HL-60 (cell line): ENCODE measurements around the gene WNT3.

Experiments used
- DNase-seq, 2 experiments: peaks; one replicate each; pipeline ENCODE4 v3.0.0-alpha.2; 2010 to 2020; ENCODE audit warnings: low read depth in 1 of 2, low spot score in 1 of 2
- H3K27ac ChIP-seq: fragments of 250-450 bp; sonication (Bioruptor Pico); replicated peaks from 2 replicates; pipeline ENCODE4 v1.5.1; 2020; ENCODE audit warnings: mild to moderate bottlenecking, moderate library complexity
- H3K27me3 ChIP-seq: fragments of 250-450 bp; sonication (Bioruptor Pico); 2 replicates; pipeline ENCODE4 v1.5.1; 2021; ENCODE audit warnings: mild to moderate bottlenecking, moderate library complexity; ENCODE audit not compliant: insufficient read depth, poor library complexity, severe bottlenecking
- H3K4me3 ChIP-seq: replicated peaks from 2 replicates; pipeline ENCODE4 v1.5.1; 2011; ENCODE audit warnings: mild to moderate bottlenecking, control low read depth, low read length; ENCODE audit not compliant: insufficient read depth
- GABPA ChIP-seq: IDR thresholded peaks from 2 replicates; pipeline ENCODE4 v1.6.1; 2012; ENCODE audit warnings: low read depth
- POLR2AphosphoS5 ChIP-seq: IDR thresholded peaks from 2 replicates; pipeline ENCODE4 v1.6.1; 2012; ENCODE audit warnings: low read depth
- SPI1 ChIP-seq: IDR thresholded peaks from 2 replicates; pipeline ENCODE4 v1.6.1; 2012; ENCODE audit warnings: low read depth, mild to moderate bottlenecking, borderline replicate concordance
- TF ChIP-seq, protein P1 (sequence below): IDR thresholded peaks from one replicate; pipeline ENCODE4 v1.5.1; 2011; ENCODE audit warnings: low read length, control low read depth, inconsistent platforms; ENCODE audit not compliant: insufficient read depth
- TF ChIP-seq, protein P2 (sequence below): IDR thresholded peaks from 2 replicates; pipeline ENCODE4 v1.6.1; 2012; ENCODE audit warnings: low read depth; ENCODE audit not compliant: insufficient replicate concordance

Gene WNT3

DNA sequence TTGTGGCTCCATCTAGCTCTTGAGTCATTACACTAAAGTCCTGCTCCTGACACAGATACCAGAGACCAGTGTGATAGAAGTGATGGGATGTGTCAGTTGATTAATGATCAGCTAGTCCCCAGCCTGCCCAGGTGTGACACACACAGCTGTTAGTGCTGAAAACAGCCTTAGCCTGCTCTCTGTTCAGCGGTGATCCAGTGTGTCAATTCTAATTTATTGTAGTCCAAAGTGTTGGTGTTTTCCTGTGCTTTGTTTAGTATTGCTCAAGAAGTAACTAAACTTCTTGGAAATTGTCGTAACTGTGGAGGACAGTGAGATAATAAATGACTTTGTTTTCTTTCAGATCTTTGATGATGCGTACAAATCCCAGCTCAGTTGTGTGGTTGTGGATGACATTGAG is 92.3 kb downstream of the WNT3 start:
- DNase-seq, result no peak
- H3K27me3 ChIP-seq, result no peaks in the 10 kb centered on the region
- no peak overlapping the region for H3K27ac ChIP-seq
- H3K4me3 ChIP-seq, result no peak overlapping the region
- TF ChIP-seq SPI1, result no peak
- no peak for TF ChIP-seq POLR2AphosphoS5
- no peak for TF ChIP-seq GABPA
- TF ChIP-seq, protein P1, sequence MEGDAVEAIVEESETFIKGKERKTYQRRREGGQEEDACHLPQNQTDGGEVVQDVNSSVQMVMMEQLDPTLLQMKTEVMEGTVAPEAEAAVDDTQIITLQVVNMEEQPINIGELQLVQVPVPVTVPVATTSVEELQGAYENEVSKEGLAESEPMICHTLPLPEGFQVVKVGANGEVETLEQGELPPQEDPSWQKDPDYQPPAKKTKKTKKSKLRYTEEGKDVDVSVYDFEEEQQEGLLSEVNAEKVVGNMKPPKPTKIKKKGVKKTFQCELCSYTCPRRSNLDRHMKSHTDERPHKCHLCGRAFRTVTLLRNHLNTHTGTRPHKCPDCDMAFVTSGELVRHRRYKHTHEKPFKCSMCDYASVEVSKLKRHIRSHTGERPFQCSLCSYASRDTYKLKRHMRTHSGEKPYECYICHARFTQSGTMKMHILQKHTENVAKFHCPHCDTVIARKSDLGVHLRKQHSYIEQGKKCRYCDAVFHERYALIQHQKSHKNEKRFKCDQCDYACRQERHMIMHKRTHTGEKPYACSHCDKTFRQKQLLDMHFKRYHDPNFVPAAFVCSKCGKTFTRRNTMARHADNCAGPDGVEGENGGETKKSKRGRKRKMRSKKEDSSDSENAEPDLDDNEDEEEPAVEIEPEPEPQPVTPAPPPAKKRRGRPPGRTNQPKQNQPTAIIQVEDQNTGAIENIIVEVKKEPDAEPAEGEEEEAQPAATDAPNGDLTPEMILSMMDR, result no peak
- TF ChIP-seq, protein P2, sequence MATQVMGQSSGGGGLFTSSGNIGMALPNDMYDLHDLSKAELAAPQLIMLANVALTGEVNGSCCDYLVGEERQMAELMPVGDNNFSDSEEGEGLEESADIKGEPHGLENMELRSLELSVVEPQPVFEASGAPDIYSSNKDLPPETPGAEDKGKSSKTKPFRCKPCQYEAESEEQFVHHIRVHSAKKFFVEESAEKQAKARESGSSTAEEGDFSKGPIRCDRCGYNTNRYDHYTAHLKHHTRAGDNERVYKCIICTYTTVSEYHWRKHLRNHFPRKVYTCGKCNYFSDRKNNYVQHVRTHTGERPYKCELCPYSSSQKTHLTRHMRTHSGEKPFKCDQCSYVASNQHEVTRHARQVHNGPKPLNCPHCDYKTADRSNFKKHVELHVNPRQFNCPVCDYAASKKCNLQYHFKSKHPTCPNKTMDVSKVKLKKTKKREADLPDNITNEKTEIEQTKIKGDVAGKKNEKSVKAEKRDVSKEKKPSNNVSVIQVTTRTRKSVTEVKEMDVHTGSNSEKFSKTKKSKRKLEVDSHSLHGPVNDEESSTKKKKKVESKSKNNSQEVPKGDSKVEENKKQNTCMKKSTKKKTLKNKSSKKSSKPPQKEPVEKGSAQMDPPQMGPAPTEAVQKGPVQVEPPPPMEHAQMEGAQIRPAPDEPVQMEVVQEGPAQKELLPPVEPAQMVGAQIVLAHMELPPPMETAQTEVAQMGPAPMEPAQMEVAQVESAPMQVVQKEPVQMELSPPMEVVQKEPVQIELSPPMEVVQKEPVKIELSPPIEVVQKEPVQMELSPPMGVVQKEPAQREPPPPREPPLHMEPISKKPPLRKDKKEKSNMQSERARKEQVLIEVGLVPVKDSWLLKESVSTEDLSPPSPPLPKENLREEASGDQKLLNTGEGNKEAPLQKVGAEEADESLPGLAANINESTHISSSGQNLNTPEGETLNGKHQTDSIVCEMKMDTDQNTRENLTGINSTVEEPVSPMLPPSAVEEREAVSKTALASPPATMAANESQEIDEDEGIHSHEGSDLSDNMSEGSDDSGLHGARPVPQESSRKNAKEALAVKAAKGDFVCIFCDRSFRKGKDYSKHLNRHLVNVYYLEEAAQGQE, result no peak

DNA sequence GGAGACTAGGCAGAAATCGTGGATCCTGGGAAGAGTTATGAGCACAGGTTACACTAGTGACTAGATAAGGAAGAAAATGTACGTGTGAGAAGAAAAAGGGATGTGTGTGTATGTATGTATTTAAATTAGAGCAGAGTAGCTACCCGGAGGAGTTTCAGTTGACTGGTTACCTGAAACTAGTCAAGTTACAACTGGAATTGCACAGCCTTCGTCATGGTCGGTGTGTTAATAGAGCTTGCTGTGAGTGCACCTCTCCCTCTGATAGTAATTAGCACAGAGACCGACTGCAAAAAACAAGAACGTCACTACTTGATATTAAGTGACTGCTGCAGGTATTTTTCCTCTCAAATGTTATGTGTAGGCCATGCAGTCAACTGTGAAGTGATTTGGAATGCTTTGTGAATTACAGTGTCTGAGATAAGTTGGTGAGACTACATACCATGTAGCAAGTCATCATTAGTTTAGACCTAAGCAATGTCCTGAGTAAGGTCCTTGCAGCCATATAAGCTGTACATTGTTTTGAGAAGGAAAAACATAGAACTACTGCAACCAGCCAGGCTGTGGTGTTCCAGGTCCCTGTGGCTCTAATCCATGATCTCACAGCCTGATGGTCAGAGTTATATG is 95.7 kb downstream of the WNT3 start:
- no peak overlapping the region for H3K27ac ChIP-seq
- DNase-seq, result no peak
- no peak overlapping the region for H3K4me3 ChIP-seq
- no peaks in the 10 kb centered on the region for H3K27me3 ChIP-seq
- TF ChIP-seq SPI1 (no peak), GABPA (no peak), POLR2AphosphoS5 (no peak)
- TF ChIP-seq, protein P2, result no peak

DNA sequence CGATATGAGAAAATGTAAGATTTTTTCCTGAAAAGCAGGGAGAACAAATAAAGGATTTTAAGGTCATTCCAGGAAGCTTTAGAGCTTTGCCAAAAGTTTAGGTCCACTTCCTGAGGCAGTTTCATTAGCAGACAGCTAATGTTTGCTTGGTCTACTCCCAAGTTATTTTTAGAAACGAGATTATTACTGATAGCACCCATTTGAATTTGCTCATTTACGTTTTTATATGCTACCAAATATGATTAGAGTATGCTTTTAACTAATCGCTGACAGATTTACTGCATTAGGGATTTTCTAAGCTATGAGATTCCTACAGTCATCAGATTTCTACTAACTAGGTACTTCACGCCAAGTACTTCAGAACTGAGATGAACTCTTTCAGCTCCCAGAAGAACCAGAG is 98.1 kb downstream of the WNT3 start:
- H3K4me3 ChIP-seq, result no peak overlapping the region
- DNase-seq, result no peak
- H3K27ac ChIP-seq, result no peak overlapping the region
- no peaks in the 10 kb centered on the region for H3K27me3 ChIP-seq
- TF ChIP-seq, protein P2, result no peak
- no peak for TF ChIP-seq GABPA
- TF ChIP-seq POLR2AphosphoS5, result no peak
- TF ChIP-seq SPI1, result no peak
- TF ChIP-seq, protein P1, result no peak

DNA sequence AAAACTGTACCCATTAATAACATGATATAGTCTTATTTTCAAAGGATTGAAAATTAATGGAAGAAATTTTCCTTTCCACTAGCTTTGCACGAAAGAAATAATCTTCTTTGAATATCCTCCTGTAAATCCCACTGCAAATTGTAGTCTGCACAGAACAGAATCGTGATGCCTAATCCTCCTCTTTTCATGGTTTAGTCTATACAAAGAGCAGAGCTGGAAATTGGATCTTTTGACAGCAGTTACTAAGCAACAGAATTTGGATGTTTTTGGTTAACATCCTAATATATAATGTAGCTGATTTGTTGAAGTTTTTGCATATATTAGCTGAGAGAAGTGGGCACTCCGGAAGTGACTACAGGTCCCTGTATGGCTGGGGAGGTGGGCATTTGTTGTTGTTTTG is 98.6 kb downstream of the WNT3 start:
- Histone ChIP-seq H3K4me3 (no peak overlapping the region), H3K27ac (no peak overlapping the region), H3K27me3 (no peaks in the 10 kb centered on the region)
- DNase-seq, result no peak
- TF ChIP-seq, protein P1, result no peak
- TF ChIP-seq SPI1 (no peak), POLR2AphosphoS5 (no peak), GABPA (no peak)
- TF ChIP-seq, protein P2, result no peak
